Esophagus squamous epithelium (tissue), 4 donors: Measurements from ENCODE around the gene SLC27A5.

Source experiments
- CTCF ChIP-seq, 6 experiments: fragments of 450-650 bp in 4 of 6; fragments of 200-600 bp in 2 of 6; sonication (generic) in 2 of 6; IDR thresholded peaks; one replicate each; pipeline ENCODE4 v1.5.1; 2016 to 2019; ENCODE audit warnings: antibody characterized with exemption in 6 of 6, mild to moderate bottlenecking in 4 of 6, moderate library complexity in 4 of 6
- POLR2A ChIP-seq, 4 donors: fragments of 450-650 bp; IDR thresholded peaks; one replicate each; pipeline ENCODE4 v1.6.1; 2017; ENCODE audit warnings: antibody characterized with exemption in 4 of 4, mild to moderate bottlenecking in 4 of 4, moderate library complexity in 3 of 4

- TF ChIP-seq CTCF (IDR thresholded peaks at IDR 0.05): no peak
- no peak for TF ChIP-seq POLR2A (IDR thresholded peaks at IDR 0.05)
These were observed 2.1 kb downstream of the SLC27A5 start for GRCh38 chr19:58509731-58510083.
